SK-N-SH (cell line): ENCODE results near the gene RNF215. TPM values are rescaled to one million over a fixed set of nuclear protein-coding genes. Genes with fewer than 3 reads are reported as not detected.

Experiments
- CTCF ChIA-PET: fragments of 300-600, 350-600 bp; formaldehyde crosslinking; extraction: SDS; loops from one replicate; lab custom pipeline; 2021; lab: Yijun Ruan, JAX
- POLR2A ChIA-PET: fragments of 350-600 bp; sonication (Branson Sonifier 250); formaldehyde crosslinking; extraction: SDS; loops from one replicate; lab custom pipeline; 2020; ENCODE audit warnings: antibody characterized with exemption, inconsistent platforms; lab: Yijun Ruan, JAX
- DNase-seq: peaks from one replicate; pipeline ENCODE4 v3.0.0; 2012
- H2AFZ ChIP-seq: fragments of 200-600 bp; sonication (generic); 2 replicates; pipeline ENCODE4 v1.8.1; 2016; ENCODE audit warnings: antibody characterized with exemption, mild to moderate bottlenecking, low read depth
- H3F3A ChIP-seq: fragments of 200-600 bp; sonication (generic); replicated peaks from 2 replicates; pipeline ENCODE3; 2016; ENCODE audit warnings: antibody characterized with exemption, mild to moderate bottlenecking; ENCODE audit not compliant: insufficient read depth
- H3K27ac ChIP-seq, 2 experiments: fragments of 200-500 bp in 1 of 2; fragments of 200-600 bp in 1 of 2; sonication (Bioruptor generic) in 1 of 2; sonication (generic), shearing (Covaris generic) in 1 of 2; 2 replicates each; pipeline versions ENCODE4 v1.5.1 to v1.6.1; 2014 to 2016; ENCODE audit warnings: low read depth in 2 of 2, inconsistent platforms in 1 of 2, low read length in 1 of 2, mild to moderate bottlenecking in 1 of 2, mixed read lengths in 1 of 2
- H3K27me3 ChIP-seq: fragments of 200-600 bp; sonication (generic), shearing (Covaris generic); 2 replicates; pipeline ENCODE4 v1.6.1; 2016; ENCODE audit warnings: mixed run types; ENCODE audit not compliant: insufficient read depth
- H3K36me3 ChIP-seq, 2 experiments: fragments of 200-500 bp in 1 of 2; fragments of 200-600 bp in 1 of 2; sonication (Bioruptor generic) in 1 of 2; sonication (generic) in 1 of 2; replicated peaks in 1 of 2; 2 replicates each; pipeline versions ENCODE3 to v1.5.1; 2014 to 2016; ENCODE audit warnings: low read length in 1 of 2, mild to moderate bottlenecking in 1 of 2; ENCODE audit not compliant: insufficient read depth in 2 of 2, control insufficient read depth in 1 of 2
- H3K4me1 ChIP-seq, 2 experiments: fragments of 200-500 bp in 1 of 2; fragments of 200-600 bp in 1 of 2; sonication (Bioruptor generic) in 1 of 2; sonication (generic), shearing (Covaris generic) in 1 of 2; 2 replicates each; pipeline versions ENCODE4 v1.5.1 to v1.6.1; 2014 to 2016; ENCODE audit warnings: low read depth in 1 of 2, low read length in 1 of 2, mixed run types in 1 of 2; ENCODE audit not compliant: insufficient read depth in 2 of 2, control insufficient read depth in 1 of 2
- H3K4me2 ChIP-seq: fragments of 200-600 bp; sonication (generic), shearing (Covaris generic); 2 replicates; pipeline ENCODE4 v1.6.1; 2017; ENCODE audit warnings: mixed run types
- H3K4me3 ChIP-seq, 2 experiments: fragments of 200-500 bp in 1 of 2; fragments of 200-600 bp in 1 of 2; sonication (Bioruptor generic) in 1 of 2; sonication (generic), shearing (Covaris generic) in 1 of 2; 2 replicates each; pipeline versions ENCODE4 v1.5.1 to v1.8.1; 2014 to 2016; ENCODE audit warnings: low read depth in 2 of 2, inconsistent platforms in 1 of 2, low read length in 1 of 2, mild to moderate bottlenecking in 1 of 2, mixed read lengths in 1 of 2, moderate library complexity in 1 of 2
- H3K79me2 ChIP-seq: fragments of 200-600 bp; sonication (generic); 2 replicates; pipeline ENCODE4 v1.8.1; 2017; ENCODE audit warnings: mild to moderate bottlenecking; ENCODE audit not compliant: insufficient read depth
- H3K9ac ChIP-seq: fragments of 200-600 bp; sonication (generic); 2 replicates; pipeline ENCODE4 v1.6.1; 2017; ENCODE audit warnings: mixed run types
- H3K9me2 ChIP-seq: fragments of 200-600 bp; sonication (generic); 2 replicates; pipeline ENCODE4 v1.6.1; 2017; ENCODE audit warnings: mixed run types
- H3K9me3 ChIP-seq: fragments of 200-600 bp; sonication (generic); 2 replicates; pipeline ENCODE4 v1.6.1; 2017; ENCODE audit warnings: mixed run types, mild to moderate bottlenecking, moderate library complexity
- H4K20me1 ChIP-seq: fragments of 200-600 bp; sonication (generic); 2 replicates; pipeline ENCODE4 v1.6.1; 2017; ENCODE audit warnings: mild to moderate bottlenecking, mixed run types; ENCODE audit not compliant: insufficient read depth
- CTCF ChIP-seq: fragments of 200-600 bp; sonication (generic); IDR thresholded peaks from 2 replicates; pipeline ENCODE4 v1.6.1; 2017; ENCODE audit warnings: antibody characterized with exemption, mild to moderate bottlenecking, moderate library complexity
- EP300 ChIP-seq, 2 experiments: IDR thresholded peaks; 2 replicates each; pipeline versions ENCODE4 v1.4.0 to v1.6.1; 2012; ENCODE audit warnings: borderline replicate concordance in 1 of 2, low read depth in 1 of 2, low read length in 1 of 2
- EZH2phosphoT487 ChIP-seq: fragments of 200-600 bp; sonication (generic); IDR thresholded peaks from 2 replicates; pipeline ENCODE4 v1.6.1; 2017; ENCODE audit warnings: low read depth, mixed run types, mild to moderate bottlenecking, antibody characterized with exemption, moderate library complexity, borderline replicate concordance
- FOXJ3 ChIP-seq: sonication (generic); formaldehyde crosslinking; IDR thresholded peaks from 2 replicates; pipeline ENCODE4 v1.5.1; 2020; ENCODE audit warnings: mild to moderate bottlenecking, missing genetic modification reagents
- FOXM1 ChIP-seq: IDR thresholded peaks from 2 replicates; pipeline ENCODE4 v1.4.0; 2012; ENCODE audit warnings: low read depth, mild to moderate bottlenecking
- IRF3 ChIP-seq: fragments of 150-350 bp; IDR thresholded peaks from 2 replicates; pipeline ENCODE4 v1.6.1; 2016; ENCODE audit warnings: mild to moderate bottlenecking, low read depth, low read length
- MEF2A ChIP-seq: IDR thresholded peaks from 2 replicates; pipeline ENCODE4 v1.4.0; 2012; ENCODE audit warnings: low read depth, borderline replicate concordance
- PBX3 ChIP-seq: IDR thresholded peaks from 2 replicates; pipeline ENCODE4; 2012
- POLR2AphosphoS5 ChIP-seq: IDR thresholded peaks from 2 replicates; pipeline ENCODE4 v1.6.1; 2012; ENCODE audit warnings: low read depth, low read length
- RAD21 ChIP-seq: IDR thresholded peaks from 2 replicates; pipeline ENCODE4 v1.6.1; 2012; ENCODE audit warnings: mild to moderate bottlenecking, low read length
- RFX5 ChIP-seq: IDR thresholded peaks from 2 replicates; pipeline ENCODE4 v1.6.1; 2012; ENCODE audit warnings: mild to moderate bottlenecking, improper control_type of control experiment, low read length
- SMC3 ChIP-seq: IDR thresholded peaks from 2 replicates; pipeline ENCODE4 v1.6.1; 2012; ENCODE audit warnings: low read depth, low read length, improper control_type of control experiment
- TAF1 ChIP-seq: IDR thresholded peaks from 2 replicates; pipeline ENCODE4 v1.6.1; 2012; ENCODE audit warnings: low read depth, mild to moderate bottlenecking, low read length, moderate library complexity, borderline replicate concordance
- TCF12 ChIP-seq: IDR thresholded peaks from 2 replicates; pipeline ENCODE4 v1.4.0; 2012
- USF1 ChIP-seq: IDR thresholded peaks from 2 replicates; pipeline ENCODE4 v1.4.0; 2012; ENCODE audit warnings: low read depth, borderline replicate concordance
- USF2 ChIP-seq: fragments of 150-350 bp; IDR thresholded peaks from 2 replicates; pipeline ENCODE4 v1.6.1; 2017; ENCODE audit warnings: antibody characterized with exemption, low read length, low read depth, borderline replicate concordance
- YY1 ChIP-seq: IDR thresholded peaks from 2 replicates; pipeline ENCODE4 v1.4.0; 2012; ENCODE audit warnings: low read depth, mild to moderate bottlenecking
- ZBTB33 ChIP-seq: IDR thresholded peaks from 2 replicates; pipeline ENCODE4 v1.4.0; 2012; ENCODE audit warnings: low read depth, borderline replicate concordance
- WGBS: methylation state at CpG from one replicate; pipeline ENCODE4 v1.1.6; 2017; ENCODE audit warnings: low lambda C conversion rate; 5-methylcytosine and 5-hydroxymethylcytosine counted together
- polyA plus RNA-seq, 3 experiments: library from polyadenylated mRNA; depleted of rRNA; stranded (reverse); fragments of >200 nt; gene quantifications; 2 replicates each; pipeline ENCODE4 v1.2.3, GENCODE V29; 2012

Gene RNF215
- polyA plus RNA-seq, 1 of the 3 experiments (the other 2 are of a cell fraction) = 28.6 TPM

- Histone ChIP-seq H3K27ac (no peak overlapping the region), H3K27me3 (no peaks in the 10 kb centered on the region), H3K4me1 (no peaks in the 10 kb centered on the region), H4K20me1 (no peaks in the 10 kb centered on the region; the same call in 1 of the 2 replicates), H3F3A (no peaks in the 10 kb centered on the region), H3K9ac (no peak overlapping the region), H3K4me3 (no peak overlapping the region), H3K36me3 (peaks cover 63 to 95% of the 10 kb centered on the region in 2 experiments), H3K9me3 (no peaks in the 10 kb centered on the region), H3K79me2 (no peaks in the 10 kb centered on the region; the same call in 1 of the 2 replicates), H2AFZ (no peak overlapping the region), H3K4me2 (no peak overlapping the region), H3K9me2 (no peaks in the 10 kb centered on the region)
- ChIA-PET POLR2A (interaction anchor here (1.1 kb wide), 1 partner anchor 9 kb away, joined by 3 read pairs; no protein-coding TSS in a partner anchor), CTCF (interaction anchor here (0.6 to 1.4 kb wide), 3 partner anchors 13 to 53 kb away, joined by 3 to 6 read pairs (median 3); partner anchors contain the start of gene RNF215)
- no peak for DNase-seq
- WGBS = over 99% methylated on average over 10 of the region's 16 CpGs
- TF ChIP-seq USF1 = no peak
- TF ChIP-seq EP300 (IDR thresholded peaks at IDR 0.05; ENCODE audit: borderline replicate concordance in 1 of 2, low read depth in 1 of 2, low read length in 1 of 2) = no peak
- TF ChIP-seq IRF3 = no peak
- no peak for TF ChIP-seq TCF12
- no peak for TF ChIP-seq EZH2phosphoT487
- TF ChIP-seq CTCF = no peak
- no peak for TF ChIP-seq USF2
- TF ChIP-seq RAD21 = no peak
- TF ChIP-seq RFX5 = no peak
- TF ChIP-seq ZBTB33 = no peak
- TF ChIP-seq YY1 = no peak
- no peak for TF ChIP-seq SMC3
- no peak for TF ChIP-seq FOXM1
- TF ChIP-seq FOXJ3 = no peak
- no peak for TF ChIP-seq PBX3
- TF ChIP-seq MEF2A = no peak
- TF ChIP-seq TAF1 = no peak
- no peak for TF ChIP-seq POLR2AphosphoS5
These were observed 46.1 kb downstream of the RNF215 start for GRCh38 chr22:30340911-30341685.
